GM21619 (cell line): Measurements from ENCODE around the gene INO80B.
"Not testable (repeated sequence)": the region's sequence is repeated elsewhere in the genome, so short reads cannot be mapped to it uniquely, and the experiment has no call there.

Source experiments
- ATAC-seq: cut with Tn5 transposase; IDR thresholded peaks from one replicate; pipeline ENCODE4 v1.9.1; 2021; ENCODE audit not compliant: unreplicated experiment

Gene INO80B

GRCh38 chr2:74425523-74425922, 29.4 kb upstream of the INO80B start:
- ATAC-seq: no peak

DNA sequence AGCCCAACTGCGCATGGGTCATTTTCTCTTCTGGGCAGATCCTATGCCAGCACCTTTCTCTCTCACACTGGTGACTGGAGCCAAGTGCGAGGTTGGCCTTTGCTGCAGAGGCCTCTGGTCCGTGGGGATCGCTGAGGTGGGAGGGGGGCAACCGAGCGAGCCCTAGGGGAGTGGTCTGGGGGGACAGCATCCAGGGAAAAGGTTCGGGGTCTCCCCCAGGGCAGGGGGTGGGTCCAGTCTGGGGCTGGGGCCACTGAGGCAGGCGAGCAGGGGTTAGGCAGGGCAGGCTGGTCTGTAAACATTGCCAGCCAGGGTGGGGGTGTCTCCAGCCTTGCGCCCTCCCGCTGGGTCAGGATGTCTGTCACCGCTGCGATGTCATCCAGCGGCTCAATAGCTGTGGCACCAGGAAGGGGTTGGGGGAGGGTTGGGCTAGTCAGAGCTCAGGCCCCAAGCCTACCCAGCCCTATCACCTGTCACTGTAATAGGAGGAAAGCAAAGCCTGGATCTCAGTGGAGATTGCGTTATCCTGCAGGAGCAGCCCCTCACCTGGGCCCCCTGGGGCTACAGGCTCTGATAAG, 28.6 kb upstream of the INO80B start:
- no peak for ATAC-seq

GRCh38 chr2:74427551-74427950, 27.3 kb upstream of the INO80B start:
- ATAC-seq: no peak

DNA sequence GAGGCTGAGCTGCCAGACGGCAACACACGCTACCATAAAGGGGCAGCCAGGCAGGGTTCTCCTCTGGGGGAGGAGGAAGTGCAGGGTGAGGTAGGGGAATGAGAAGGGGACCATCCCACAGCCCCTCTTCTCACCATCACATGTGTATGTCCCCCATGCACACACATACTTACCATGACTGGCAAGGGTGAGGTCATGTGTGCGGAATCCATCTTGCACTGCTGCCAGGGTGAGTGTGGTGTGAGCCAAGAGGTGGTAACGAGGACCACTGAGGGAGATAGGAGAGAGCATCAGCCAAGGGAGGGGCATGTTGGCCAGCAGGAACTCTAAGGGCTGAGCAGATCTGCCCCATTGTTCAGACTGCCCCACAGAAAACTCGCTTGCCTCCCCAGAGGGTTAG, 26.2 kb upstream of the INO80B start:
- no peak for ATAC-seq

DNA sequence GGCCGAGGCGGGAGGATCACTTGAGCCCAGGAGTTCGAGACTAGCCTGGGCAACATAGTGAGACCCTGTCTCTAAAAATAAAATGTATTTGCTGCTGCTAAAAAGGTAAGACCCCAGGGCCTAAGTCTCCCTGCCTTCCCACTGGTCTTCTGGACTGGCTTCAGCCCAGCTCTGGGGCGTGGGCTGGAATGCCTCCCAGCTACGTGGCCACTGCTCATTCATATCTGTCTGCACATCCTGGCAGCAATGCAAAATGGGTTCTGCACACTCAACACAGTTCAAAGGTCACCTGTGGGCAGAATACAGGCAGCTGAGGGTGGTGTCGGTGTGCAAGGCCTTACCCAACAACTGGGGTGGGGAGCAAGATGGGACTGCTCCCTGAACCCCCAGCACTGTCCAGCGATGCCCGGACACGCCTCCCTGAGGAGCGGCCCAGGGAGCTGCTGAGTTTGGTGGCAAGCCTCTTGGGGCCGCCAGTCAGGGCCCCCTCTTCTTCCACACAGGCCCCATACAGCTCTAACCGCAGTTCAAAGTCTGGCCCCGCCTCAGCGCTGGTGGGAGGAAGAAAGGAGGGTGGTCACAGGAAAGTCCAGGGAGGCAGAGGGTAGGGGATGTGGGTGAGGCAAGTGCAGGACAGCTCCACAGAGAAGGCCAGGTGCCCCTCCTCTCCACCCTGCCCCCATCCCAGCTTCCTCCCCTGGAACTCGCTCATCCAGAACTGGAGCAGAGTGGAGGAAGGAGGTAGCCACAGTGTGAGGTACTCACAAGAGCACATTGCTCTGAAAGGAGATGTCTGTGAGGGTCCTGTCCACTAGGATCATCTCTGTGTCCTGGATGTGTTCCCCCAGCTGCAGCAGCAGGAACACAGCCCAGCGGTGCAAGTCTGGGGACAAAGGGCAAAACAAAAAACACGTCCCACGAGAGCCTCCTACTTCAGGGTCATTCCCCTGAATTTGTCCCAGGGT, 25.1 kb upstream of the INO80B start:
- no peak for ATAC-seq

- ATAC-seq: no peak
Observed at GRCh38 chr2:74430502-74430901, 24.4 kb upstream of the INO80B start.

DNA sequence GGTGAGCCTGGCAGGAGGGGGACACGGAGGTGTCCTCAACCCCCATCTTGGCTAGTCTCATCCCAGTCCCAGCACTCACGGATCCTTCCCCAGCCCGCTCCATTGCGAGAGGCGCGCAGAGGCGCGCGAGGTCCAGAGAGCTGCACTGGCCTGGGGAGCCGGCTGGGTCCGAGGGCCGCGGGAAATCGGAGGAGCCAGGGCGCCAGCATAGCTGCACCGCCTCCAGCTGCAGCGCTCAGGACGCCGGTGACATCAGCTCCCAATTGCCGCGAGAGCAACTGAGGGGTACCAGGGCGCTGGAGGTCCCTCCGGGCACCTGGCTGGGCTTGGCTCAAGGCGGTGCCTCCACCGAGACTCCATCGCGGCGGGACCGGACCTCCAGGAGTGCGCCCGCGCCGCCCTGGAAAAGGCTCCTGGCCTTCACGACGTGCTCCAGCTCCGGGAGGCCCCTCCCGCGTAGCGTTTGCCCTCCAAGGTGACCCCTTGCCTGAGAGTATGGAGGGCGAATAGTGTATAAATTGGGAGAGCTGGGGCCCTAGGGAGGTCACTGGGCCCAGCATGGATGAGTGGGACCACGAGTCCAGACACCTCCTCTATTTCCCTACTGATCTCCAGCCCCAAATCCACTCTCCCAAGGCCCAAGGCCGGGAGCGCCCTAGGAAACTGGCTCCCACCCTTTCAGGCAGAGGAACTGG, 18.6 kb upstream of the INO80B start:
- ATAC-seq: no peak

GRCh38 chr2:74436848-74437695, 17.8 kb upstream of the INO80B start:
- no peak for ATAC-seq

GRCh38 chr2:74438248-74438647, 16.6 kb upstream of the INO80B start:
- no peak for ATAC-seq

GRCh38 chr2:74439373-74439772, 15.5 kb upstream of the INO80B start:
- no peak for ATAC-seq

- ATAC-seq: no peak
Observed at GRCh38 chr2:74439803-74440377, 15.0 kb upstream of the INO80B start.

- peak; percentile 86 for ATAC-seq
Observed at GRCh38 chr2:74440378-74441169, 14.3 kb upstream of the INO80B start.

DNA sequence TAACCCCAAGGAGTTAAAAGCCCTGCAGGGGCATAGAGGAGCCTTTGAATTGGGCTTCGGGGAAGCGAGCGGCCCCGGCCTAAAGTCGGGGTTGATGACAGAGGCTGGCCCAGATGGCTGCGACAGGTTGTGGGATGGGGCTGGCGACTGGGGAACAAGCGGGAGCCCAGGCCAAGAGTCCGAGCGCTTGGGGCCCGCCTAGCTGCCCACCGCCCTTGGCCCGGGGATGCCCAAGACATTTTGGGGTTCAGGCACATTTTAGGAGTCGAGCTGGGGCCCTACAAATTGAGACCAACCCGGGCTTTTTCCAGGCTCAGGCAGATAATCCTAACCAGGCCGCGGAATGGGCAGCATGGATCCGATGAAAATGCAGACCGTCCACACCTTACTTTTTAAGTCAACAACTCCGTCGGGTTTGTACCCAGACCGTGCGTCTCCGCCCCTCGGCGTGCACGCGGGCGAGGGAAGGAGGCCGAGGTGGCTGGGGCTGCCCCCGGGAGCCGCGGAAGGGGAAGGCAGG, 13.7 kb upstream of the INO80B start:
- ATAC-seq: no peak

DNA sequence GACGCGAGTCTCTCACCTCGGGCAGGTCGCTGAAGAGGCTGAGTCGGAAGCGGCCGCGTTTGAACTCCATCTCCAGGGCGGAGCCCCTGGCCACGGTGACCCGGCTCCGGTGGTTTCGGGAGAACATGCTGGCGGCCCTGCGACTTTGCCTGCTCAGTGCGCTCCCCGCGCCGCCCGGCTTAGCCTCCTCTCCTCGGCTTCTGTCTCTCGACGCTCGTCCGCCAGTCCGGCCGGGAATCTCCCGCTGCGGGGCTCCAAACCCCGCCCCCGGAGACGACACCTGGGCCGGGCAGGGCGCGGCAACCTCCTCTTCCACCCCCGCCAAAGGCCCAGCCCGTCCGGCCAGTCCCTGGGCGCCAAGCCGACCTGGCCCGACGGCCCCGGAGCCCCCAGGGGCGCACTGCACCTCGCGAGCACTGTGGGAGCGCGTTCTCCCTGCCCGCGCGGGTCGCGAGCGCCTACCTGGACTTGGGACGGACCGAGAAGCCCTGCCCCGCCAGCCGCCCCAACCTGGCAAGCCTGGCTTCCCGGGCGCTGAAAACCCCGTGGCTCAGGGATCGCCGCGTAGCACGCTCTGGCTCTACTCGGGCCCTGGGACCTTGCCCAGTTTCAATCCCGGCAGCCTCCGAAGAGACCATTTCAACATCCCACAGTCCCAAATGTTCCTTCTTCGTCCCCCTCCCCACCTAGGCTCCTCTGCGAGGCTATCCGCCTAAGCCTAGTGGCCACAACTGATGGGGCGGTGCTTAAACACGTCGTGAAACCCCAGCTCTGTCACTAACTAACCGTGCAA, 13.0 kb upstream of the INO80B start, which contains the start of gene RTKN:
Gene RTKN, minus strand, starts transcription at position 248 of the 793 bp plus-strand sequence. Its CDS starts 121 bp downstream, at position 127.
- ATAC-seq: no peak

GRCh38 chr2:74442483-74443297, 12.2 kb upstream of the INO80B start:
- not testable (repeated sequence) for ATAC-seq

GRCh38 chr2:74444498-74445318, 10.2 kb upstream of the INO80B start:
- ATAC-seq: no peak
